GM10847 (cell line): ENCODE results near the gene STX8.

Experiments
- POLR2A ChIP-seq: IDR thresholded peaks from 2 replicates; pipeline ENCODE4 v1.6.1; 2011; ENCODE audit not compliant: insufficient read length; ENCODE audit errors: extremely low read depth

The STX8 gene, protein sequence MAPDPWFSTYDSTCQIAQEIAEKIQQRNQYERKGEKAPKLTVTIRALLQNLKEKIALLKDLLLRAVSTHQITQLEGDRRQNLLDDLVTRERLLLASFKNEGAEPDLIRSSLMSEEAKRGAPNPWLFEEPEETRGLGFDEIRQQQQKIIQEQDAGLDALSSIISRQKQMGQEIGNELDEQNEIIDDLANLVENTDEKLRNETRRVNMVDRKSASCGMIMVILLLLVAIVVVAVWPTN

DNA sequence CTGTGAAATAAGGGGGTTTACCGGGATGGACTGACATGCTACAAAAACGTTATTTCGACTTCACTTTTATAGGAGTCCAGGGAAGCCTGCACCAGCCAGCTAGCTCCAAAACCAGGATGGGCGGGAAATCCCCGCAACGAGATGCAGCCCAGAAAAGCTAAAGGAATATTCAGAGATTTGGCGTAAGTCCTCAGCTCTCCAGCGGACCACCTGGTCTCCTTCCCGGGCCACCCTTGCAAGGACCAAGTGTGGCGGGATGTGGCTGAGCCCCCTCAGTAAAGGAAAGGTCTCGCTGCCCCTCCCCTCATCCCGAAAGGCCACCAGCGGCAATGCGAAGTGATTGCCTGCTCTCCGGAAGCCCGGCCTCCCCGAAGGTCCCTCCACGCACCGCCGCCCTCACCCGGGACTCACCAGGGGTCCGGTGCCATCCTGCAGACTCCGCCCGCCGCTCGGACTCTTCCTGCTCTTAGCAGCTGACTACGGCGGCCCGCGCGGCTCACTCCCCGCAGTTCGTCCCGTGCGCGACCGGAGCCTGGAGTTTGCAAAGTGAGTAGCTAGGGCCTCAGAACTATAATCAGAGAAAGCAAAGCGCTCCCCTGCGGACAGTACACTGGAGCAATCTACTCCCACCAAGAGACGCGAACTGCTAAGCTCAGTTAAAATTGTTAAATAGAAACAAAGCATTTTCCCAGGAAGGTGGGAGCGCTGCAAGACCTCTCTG lies at the start of gene STX8:
STX8 (minus strand) TSS at position 440 of the 721 bp plus-strand sequence; CDS start at position 428, 12 bp downstream.
- TF ChIP-seq POLR2A: peak; percentile 28

DNA sequence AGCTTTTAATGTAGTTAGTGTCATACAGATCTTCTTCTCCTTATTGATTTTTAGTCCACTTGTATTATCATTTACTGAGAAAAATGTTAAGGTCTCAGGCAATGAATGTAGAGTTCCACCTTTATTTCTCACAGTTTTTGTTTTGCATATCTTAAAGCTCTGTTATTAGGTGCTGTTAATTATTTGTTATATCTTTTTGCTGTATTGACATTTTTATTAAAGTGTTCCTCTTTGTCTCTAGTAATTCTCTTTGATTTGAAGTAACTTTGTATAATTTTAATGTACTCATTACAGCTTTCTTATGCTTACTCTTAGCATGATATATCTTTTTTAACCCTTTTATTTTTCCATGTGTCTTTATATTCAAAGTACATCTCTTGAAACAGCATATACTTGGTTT lies 47.3 kb upstream of the STX8 start:
- TF ChIP-seq POLR2A: no peak

DNA sequence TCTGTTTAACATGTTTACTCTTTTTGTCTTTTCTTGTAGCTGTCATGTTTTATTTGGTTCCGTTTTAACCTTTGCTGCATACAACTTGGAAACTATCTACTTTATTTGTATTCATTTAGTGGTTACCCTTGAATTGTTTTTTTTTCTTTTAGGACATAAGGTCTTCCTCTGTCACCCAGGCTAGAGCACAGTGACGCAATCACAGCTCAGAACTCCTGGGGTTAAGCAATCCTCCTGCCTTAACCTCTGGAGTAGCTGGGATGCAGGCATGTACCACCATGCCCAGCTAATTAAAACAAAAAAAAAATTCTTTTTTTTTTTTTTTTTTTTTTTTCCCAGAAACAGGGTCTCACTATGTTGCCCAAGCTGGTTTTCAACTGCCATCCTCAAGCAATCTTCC lies 39.9 kb upstream of the STX8 start:
- TF ChIP-seq POLR2A: no peak

DNA sequence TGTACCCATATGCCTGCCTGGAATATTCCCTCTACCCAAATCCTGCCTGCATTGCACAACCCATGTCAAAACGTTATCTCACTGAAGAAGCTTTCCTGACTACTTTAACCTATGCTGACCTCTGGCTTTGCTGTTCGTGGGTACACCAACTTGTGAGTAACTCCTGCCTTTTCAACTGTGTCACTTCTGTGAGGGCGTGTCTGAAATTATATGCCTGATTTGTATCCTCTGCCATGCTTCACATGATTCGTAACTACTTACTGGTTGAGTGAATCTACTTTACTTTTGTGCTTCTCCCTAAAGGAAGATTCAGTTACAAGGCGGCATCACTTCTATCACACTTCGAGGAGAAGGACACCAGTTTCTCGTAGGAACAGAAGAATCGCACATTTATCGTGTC lies 36.4 kb upstream of the STX8 start:
- no peak for TF ChIP-seq POLR2A

DNA sequence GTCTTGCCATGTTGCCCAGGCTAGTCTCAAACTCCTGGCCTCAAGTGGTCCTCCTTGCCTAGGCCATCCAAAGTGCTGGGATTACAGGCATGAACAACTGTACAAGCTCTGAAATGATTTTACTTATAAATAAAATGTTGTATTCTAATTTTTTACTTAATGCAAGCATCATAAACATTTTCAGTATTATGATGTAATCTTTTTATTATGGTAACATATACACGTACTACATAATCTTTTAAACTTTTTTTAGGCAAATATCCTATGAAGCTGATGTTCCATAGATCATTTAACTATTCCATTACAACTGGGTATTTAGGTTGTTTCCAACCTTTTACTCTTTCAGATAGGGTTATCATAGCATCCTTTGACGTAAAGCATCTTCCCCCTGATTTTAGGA lies 35.9 kb upstream of the STX8 start:
- TF ChIP-seq POLR2A: no peak

DNA sequence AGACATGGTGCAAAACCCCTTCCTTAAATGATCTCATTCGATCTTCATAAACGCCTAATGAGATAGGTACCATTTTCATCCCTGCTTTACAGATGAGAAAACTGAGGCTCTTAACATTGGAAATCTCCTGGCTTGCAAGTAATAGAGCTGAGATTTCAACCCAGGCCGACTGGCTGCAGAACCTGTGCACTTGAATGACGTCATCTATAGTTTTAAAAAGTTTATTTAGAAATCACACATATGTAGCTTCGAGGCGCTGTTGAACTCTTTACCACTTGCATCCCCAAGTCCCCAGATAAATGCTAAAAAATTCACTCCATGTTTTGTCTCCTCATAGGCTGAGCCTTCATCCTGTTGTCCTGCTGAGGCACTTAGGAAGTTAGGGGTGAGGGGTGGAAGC lies 30.8 kb upstream of the STX8 start:
- TF ChIP-seq POLR2A: no peak

DNA sequence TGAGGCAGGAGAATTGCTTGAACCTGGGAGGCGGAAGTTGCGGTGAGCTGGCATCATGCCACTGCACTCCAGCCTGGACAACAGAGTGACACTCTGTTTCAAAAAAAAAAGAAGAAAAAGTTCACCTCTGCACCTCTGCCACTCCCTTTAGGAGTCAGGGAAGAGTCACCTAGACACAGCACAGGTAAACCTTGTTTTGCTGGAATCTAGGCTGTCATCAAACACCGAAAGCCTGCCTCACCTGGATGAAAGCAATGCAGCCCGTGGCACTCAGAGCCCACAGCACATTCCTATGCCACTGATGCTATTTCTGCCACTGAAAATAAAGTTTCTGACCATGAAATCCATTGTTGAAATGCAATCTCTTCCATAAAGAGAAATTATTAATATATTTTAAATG lies 23.0 kb upstream of the STX8 start:
- TF ChIP-seq POLR2A: no peak

DNA sequence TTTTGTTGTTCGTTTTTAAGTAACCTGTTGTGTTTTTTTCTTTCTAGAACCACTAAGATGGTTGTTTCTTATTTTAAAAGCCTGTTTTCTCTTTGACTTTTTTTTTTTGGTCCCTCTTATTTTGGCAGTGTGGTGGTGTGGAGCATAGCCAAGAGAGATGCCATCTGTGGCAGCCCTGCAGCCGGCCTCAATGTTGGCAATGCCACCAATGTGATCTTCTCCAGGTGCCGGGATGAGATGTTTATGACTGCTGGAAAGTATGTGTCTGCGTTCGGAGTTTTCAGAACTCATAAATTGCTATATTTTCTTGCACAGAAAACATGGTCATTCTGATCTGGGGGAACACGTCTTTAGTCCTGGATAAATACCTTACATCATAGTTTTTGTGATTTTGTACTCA lies 18.4 kb upstream of the STX8 start:
- no peak for TF ChIP-seq POLR2A

DNA sequence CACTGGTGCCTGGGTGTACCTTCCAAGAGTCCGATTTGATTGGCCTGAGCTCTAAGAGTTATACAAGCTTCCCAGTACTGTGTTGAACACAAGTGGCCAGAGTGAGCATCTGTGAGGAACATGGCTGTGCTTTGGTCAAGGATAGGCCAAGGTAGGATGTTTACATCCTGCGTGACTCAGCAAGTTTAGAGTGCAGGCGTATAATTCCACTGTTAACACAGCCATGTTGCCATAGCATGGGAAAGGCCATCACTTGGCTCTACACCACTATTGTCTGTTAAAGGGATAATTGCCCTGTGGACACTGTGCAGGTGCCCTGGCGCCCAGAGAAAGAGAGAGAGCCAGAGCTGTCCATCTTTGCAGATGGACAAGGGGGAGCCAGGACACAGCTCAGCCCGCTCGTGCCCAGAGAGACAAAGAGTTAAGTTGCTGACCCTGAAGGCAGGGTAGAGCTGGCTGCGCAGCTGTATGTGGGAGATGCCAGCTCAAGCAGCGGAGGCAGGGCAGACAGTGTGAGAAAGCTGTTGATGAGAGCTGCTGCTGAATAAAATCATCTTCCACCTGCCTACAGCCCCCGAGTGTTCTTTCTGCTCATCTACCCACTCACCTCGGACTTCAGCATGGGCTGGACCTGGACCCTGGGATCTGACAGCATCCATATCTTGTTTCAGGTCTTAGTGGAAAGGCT lies 12.5 kb upstream of the STX8 start:
- no peak for TF ChIP-seq POLR2A

DNA sequence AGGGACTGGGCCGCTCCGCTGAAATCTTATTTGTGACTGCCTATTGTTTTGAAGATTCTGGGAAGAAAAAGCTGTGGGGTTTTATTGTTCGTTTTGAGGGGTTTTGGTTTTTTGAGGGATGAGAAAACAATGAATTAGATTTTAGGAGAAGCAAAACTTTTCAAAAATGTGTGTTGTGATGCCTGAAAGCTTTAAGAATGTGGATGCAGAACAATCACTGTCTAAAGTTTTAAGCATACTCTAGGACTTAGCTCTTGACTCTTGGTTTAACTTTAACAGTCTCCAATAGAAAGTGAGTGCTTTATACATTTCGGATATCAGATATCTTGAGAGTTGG lies 1.7 kb upstream of the STX8 start:
- no peak for TF ChIP-seq POLR2A

DNA sequence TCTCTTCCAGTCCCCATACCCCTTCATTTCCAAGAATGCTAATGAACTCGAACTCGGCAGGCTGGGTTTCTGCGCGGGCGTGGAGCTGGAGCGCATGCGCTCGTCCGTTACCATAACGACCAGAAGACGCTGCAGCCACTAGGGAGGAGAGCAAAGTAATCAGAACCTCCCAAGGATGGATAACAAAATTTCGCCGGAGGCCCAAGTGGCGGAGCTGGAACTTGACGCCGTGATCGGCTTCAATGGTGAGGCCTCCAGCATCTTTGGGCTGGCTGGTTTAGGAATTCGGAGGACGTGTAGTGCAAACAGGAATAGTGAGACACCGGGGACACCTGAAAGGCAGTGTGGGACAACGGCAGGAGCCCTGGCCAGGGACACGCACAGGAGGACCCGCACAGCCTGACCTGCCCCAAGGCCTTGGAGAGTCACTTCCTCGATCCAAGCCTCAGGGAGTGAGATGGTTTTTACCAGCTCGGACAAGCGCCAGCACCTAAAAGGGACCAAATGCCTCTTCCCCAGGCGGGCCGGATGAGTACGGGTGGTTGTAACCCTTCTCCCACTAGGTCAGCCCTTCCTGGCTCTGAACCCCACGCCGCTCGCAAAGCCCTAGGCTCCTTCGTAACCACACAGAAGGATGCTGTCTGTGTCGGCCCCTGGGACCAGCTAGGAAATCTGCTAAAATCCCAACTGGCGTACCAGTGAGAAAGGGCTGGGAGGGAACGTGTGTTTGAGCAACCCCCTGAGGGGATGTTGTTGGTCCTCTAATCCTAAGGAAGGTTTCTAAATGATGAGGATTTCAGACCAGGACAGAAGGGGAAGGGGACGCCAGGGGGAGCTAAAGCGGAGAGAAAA lies 1.1 kb upstream of the STX8 start, which contains the start of gene CFAP52:
CFAP52 (plus strand) TSS at position 122 of the 852 bp plus-strand sequence; CDS start at position 176, 54 bp downstream.
- no peak for TF ChIP-seq POLR2A

DNA sequence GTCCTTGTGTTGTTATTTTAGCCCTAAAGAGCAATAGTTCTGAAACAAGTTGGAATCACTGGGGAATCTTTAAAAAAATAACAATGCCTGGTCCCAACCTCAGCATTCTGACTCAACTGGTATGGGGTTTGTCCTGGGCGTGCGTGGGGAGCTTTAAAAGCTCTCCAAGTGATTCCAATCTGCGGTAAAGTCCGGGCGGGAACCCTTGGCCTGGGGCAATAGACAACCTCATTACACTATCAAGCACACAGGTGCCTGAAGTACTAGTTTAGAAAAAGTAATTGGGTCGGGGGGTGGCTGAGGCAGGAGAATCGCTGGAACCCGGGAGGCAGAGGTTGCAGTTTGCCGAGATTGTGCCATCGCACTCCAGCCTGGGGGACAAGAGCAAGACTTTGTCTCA lies 4.4 kb downstream of the STX8 start:
- no peak for TF ChIP-seq POLR2A

DNA sequence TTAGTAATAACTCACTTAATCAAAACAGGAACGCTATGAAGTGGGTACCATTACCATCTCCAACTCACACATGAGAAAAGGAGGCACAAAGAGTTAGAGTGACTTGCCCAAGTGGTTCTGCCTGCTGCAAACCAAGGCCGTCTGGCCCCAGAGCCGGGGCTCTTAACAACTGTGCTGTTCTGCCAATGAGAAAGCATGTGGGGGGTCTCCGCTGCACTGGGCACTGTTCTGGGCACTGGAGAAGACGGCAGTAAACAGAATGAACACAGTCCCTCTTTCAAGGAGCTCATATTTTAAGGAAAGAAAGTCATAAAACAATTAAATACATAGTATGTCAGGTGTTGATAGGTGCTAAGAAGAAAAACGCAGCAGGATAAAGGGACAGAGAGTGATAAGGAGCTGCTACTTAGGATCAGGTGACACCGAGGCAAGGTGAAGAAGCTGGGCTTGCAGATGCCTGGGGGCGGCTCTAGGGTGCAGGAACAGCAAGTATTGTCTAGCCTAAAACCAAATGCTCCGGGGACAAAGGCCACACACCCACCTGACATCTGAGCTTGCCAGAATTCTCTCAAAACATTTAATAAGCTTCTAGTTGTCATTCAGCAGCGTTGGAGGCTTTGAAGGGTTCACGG lies 6.5 kb downstream of the STX8 start:
- no peak for TF ChIP-seq POLR2A

DNA sequence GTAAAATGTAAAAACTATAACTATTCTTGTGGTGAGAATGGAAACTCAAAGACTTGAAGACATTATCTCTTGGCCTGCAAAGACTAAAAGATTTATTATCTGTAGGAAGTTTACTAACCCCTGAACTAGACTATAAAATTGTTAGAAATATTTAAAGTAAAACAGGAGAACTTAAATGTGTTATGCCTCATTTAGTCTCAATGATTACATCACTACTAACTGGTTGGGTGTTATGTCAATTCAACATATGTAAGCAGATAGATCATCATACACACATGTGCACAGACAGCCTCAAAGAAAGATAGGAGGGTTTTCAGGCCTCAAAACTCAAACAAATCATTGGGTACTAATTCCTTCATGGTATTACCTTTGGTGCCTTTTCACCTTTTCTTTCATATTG lies 7.6 kb downstream of the STX8 start:
- TF ChIP-seq POLR2A: no peak

DNA sequence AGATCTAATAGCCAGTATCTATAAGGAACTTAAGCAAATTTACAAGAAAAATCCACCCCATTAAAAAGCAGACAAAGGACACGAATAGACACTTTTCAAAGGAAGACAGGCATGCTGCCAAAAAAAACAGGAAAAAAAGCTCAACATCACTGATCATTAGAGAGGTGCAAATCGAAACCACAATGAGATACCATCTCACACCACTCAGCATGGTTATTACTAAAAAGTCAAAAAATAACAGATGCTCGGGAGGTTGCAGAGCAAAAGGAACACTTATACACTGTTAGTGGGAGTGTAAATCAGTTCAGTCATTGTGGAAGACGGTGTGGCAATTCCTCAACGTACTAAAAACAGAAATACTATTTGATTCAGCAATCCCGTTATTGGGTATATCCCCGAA lies 9.6 kb downstream of the STX8 start:
- no peak for TF ChIP-seq POLR2A
